Posterior vena cava (tissue), 2 donors: Measurements from ENCODE around the gene LEMD3. TPM values are rescaled to one million over a fixed set of nuclear protein-coding genes. Genes with fewer than 3 reads are reported as not detected.

Source experiments
- DNase-seq: peaks from one replicate; pipeline ENCODE4 v3.0.0-alpha.2; 2020; ENCODE audit warnings: low spot score
- intact Hi-C, 2 donors: fragments of 100-400 bp; cut with DNase I; formaldehyde crosslinking; loops; one replicate each; pipeline versions ENCODE4 v1.14.1 to v1.14.2; 2022 to 2023
- total RNA-seq, 2 donors: library from RNA; stranded (reverse); fragmentation: NEBNext Ultra II Directional; extraction: Animal tissue kit (Norgen Biotek cat#: 25700); gene quantifications; one replicate each; pipeline ENCODE4 v1.2.1, GENCODE V29; 2021
- donor health status: DM: yes; HTN: yes; CAD: no.
- donor health status: DM: yes; HTN: yes; CAD: no.

Gene LEMD3
- total RNA-seq, 2 donors from 2014 or later, result 23.9 to 27.2 TPM

- intact Hi-C loops, result no loop called here
- no peak for DNase-seq
Observed at GRCh38 chr12:65200007-65200665, 30.8 kb downstream of the LEMD3 start.

DNA sequence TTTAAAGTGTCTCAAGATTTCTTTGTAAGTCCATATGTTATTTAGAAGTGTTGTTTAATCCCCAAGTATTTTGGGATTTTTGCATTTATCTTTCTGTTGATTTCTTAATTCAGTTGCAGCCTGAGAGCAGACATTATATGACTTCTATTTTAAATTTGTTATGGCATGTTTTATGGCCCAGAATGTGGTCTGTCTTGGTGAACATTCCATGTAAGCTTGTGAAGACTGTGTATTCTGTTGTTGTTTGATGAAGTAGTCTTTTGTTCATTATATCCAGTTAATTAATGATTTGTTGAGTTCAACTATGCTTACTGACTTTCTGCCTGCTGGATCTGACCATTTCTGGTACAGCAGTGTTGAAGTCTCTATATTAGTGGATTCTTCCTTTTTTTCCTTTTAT lies 34.0 kb downstream of the LEMD3 start:
- no peak for DNase-seq
- intact Hi-C loops, result no loop called here

- no peak for DNase-seq
- intact Hi-C loops, result no loop called here
Observed at GRCh38 chr12:65204886-65205525, 35.6 kb downstream of the LEMD3 start.

DNA sequence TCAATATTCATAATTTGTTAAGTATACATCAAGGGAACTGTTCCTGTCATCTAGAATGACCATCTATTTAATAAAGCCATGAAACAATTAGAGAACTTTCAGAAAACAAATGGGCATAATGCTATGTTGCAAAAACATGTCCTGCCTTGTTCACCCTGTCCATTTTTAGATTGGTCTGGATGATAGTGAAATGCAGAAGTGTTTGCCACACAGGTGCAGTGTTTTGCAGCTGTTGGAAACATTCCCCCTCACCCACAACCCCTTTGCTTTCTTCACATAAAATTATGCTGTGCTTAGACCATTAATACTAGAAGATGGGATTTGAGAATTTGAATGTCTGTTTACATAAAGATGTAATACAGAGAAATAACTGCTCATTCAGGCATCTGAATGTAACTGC lies 36.5 kb downstream of the LEMD3 start:
- intact Hi-C loops, result no loop called here
- no peak for DNase-seq

GRCh38 chr12:65208125-65208524 lies 38.7 kb downstream of the LEMD3 start:
- intact Hi-C loops, result no loop called here
- DNase-seq, result no peak

DNA sequence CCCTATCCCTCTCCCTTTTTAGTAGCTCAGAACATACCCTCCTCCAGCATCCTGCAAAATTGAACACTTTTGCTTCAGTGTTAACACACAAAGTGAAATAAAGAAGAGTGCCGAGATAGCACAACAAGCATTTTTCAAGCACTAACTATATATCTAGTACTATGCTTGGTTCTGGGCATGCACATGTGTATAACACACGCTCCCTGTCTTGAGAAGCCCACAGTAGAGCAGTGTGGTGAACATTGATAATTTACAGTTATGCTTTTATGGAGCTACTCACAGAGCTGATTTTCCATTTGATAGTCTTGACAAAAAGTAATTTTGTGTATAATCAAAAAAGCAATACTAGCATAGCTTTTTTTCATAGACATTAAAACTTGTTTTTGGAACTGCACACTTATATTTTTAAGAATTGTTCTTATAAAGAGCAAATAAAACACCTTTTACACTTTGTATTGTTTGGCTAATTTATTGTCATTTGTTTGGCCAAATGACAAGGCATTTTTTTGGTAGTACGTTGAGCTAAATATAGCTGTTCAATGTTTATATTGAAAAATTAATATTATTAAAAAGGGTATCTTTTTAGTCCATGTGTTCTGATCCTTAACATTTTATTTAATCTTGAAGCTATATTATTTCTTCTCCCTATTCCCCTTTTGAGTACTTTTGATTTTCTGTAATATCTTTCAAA lies 39.7 kb downstream of the LEMD3 start:
- intact Hi-C loops, result no loop called here
- no peak for DNase-seq

DNA sequence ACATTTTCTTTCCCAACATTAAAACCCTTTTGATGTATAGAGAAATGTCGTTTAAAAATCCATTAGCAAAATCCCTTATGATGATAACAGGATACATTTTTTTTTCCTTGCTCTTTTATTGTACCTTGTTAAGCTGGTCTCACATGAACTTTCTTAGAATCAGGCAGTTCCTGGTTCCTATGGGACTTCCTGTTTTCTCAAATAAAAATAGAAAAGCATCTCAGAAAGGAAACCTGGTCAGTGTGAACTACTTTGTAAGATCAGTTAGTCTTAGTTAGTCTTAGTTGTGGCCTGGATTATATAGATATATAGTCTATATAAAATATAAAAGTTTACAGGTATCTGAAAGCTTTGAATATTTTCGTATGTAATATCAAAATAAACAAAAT lies 40.3 kb downstream of the LEMD3 start:
- intact Hi-C loops, result no loop called here
- no peak for DNase-seq

- DNase-seq, result no peak
- intact Hi-C loops, result no loop called here
Observed at GRCh38 chr12:65217086-65217485, 47.7 kb downstream of the LEMD3 start.

DNA sequence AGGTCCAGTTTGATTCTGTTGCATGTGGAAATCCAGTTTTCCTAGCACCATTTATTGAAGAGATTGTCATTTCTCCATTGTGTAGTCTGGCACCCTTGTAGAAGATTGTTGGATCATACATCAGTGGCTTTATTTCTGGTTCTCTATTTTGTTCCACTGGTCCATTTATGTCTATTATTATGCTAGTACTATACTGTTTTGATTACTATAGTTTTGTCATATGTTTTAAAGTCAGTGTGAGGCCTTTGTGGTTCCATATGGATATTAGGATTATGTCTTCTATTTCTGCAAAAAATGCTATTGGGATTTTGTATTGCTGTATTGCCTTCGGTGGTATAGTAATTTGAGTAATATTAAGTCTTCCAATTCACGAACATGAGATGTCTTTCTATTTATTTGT lies 51.4 kb downstream of the LEMD3 start:
- intact Hi-C loops, result no loop called here
- DNase-seq, result no peak

- intact Hi-C loops, result no loop called here
- no peak for DNase-seq
Observed at GRCh38 chr12:65229441-65229840, 60.1 kb downstream of the LEMD3 start.

DNA sequence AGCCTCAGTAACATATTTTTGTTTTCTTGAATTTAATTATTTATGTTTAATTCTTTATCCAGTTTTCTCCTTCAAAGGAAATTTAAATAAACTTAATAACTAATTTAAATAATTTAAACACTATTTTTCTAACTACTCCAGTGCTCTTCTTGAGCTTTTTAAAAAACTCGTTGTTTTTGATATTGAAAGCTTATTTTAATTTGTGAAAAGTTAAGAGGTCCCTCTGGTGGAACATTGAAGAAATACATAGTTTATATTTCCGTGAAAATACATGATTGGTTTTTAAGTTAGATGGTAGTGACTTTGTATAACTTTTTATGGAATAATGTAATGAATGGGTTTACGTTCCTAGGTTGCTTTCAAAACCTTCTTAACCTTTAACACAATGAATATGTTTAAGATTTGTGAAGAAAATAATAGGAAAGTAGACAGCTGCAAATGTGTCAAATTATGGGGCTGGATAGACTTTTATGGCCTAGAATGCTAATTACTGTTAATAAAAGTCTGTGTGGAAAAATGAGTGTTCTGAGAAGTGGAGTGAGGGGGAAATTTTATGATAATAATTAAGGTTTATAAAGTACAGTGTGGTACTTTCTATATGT lies 63.2 kb downstream of the LEMD3 start:
- intact Hi-C loops, result no loop called here
- no peak for DNase-seq

GRCh38 chr12:65237153-65237552 lies 67.8 kb downstream of the LEMD3 start:
- intact Hi-C loops, result no loop called here
- DNase-seq, result no peak

DNA sequence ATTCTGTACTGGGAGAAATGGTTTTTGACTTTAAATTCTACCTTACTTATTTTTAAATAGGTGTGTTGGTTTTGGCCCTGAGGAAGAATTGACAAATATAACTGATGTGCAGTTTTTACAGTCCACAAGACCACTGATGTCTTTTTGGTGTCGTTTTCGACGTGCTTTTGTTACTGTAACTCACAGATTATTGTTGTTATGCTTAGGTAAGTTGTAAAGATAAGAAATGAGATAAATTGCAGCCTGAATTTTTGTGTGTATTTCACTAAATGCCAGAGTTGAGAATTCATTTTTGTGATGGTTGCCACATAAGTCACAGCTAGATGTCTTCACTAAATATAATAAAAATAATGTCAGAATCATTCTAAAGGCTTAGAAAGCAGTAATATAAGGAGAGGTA lies 69.2 kb downstream of the LEMD3 start:
- DNase-seq, result no peak
- intact Hi-C loops, result no loop called here

DNA sequence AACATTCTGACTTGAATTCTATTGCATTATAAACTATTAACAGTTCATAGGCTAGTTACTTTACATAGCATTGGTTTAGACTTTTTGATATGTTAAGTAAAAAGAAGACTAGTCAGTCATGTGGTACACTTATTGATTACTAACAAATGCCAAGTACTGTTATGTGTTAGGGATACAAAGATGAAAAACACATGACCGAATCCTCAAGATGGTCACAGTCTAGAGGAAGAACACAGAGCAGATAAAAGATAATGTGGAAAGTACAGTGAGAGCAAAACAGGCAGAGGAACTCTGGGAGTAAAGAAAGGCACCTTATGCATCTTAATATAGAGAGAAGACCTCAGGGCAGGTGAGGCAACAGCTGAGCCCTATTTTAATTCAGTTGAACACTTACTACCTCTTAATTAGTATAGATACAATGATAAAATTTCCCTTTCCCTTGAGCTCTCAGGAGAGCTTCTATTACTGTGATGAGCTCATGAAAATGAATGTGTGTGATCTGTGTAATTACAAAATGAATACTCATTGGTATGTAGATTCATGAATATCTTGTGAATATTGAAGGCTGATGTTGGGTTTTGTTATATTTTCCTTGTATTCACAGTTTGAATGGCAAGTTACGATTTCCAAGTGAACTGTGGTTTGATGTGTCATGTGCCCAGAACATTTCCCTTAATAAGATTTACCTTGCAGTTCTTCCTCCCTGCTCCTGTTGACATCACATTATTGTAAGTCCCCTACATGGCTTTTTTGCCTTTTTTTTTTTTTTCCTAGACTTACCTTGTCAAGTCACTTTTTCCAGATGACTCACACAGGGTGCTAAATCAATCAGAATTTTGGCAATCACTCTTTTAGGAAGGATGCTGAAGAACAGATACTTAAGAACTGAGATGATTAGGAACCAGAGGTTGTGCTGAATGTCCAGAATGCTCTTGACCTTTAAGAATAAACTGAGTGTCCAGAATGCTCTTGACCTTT lies 79.6 kb downstream of the LEMD3 start:
- intact Hi-C loops, result no loop called here
- DNase-seq, result no peak

GRCh38 chr12:65252515-65252914 lies 83.1 kb downstream of the LEMD3 start:
- intact Hi-C loops, result no loop called here
- no peak for DNase-seq

DNA sequence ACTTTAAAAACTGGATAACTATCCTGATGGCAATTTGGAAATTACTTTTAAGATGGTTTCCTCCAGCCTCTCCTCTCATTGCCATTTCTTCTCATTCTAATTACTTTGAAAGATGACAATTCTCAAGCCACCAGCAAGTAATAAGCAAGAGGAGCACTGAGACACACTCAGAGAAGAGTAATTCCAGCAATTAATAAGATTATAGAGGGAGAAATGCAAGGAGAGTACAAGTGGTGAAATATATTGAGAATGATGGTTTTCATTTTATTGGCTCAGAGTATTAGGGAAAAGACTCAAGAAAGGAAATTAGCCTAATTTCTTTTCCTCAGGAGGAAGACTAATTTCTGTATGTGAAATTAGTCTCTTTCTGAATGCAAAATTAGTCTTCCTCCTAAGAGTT lies 88.6 kb downstream of the LEMD3 start:
- DNase-seq, result no peak
- intact Hi-C loops, result no loop called here

- no peak for DNase-seq
- intact Hi-C loops, result no loop called here
Observed at GRCh38 chr12:65259501-65259900, 90.1 kb downstream of the LEMD3 start.

GRCh38 chr12:65263777-65264176 lies 94.4 kb downstream of the LEMD3 start:
- intact Hi-C loops, result no loop called here
- DNase-seq, result no peak

GRCh38 chr12:65266408-65266807 lies 97.0 kb downstream of the LEMD3 start:
- intact Hi-C loops, result no loop called here
- DNase-seq, result no peak
